Activated effector memory CD4-positive, alpha-beta T cell treated with Interleukin-2 at 50 U/mL for 16 hours (primary cell): ENCODE measurements around the gene KDM5A.
"Not testable (repeated sequence)": the region's sequence is repeated elsewhere in the genome, so short reads cannot be mapped to it uniquely, and the experiment has no call there.

ENCODE experiments used
- DNase-seq: peaks from one replicate; pipeline ENCODE4 v3.0.0-alpha.2; 2020

KDM5A gene

DNA sequence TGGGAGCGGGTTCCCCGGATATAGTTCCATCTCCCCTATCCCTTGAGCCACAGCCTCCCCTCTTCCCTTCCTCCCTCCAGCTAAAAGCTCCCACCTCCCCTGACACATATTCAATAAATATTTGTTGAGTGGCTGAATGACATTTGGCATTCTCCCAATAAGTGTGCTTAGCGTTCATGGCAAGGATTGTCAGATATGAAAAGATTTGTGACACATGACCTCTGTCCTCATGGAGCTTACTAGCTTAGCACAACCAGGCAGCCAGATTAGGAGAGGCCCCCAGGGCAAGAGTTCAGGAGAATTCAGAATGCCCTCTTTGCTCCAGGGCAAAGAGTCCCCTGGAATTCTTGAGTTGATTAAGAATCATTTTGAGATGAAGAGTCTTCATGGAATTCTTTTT, 152.7 kb downstream of the KDM5A start:
- DNase-seq: no peak

DNA sequence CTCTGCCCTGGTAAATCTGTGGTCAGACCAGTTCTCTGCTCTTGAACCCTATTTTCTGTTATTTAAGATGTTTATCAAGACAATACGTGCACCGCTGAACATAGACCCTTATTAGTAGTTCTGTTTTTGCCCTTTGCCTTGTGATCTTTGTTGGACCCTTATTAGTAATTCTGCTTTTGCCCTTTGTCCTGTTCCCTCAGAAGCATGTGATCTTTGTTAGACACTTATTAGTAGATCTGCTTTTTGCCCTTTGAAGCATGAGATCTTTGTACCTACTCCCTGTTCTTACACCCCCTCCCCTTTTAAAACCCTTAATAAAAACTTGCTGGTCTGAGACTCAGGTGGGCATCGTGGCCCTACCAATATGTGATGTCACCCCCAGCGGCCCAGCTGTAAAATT, 153.2 kb downstream of the KDM5A start:
- not testable (repeated sequence) for DNase-seq

DNA sequence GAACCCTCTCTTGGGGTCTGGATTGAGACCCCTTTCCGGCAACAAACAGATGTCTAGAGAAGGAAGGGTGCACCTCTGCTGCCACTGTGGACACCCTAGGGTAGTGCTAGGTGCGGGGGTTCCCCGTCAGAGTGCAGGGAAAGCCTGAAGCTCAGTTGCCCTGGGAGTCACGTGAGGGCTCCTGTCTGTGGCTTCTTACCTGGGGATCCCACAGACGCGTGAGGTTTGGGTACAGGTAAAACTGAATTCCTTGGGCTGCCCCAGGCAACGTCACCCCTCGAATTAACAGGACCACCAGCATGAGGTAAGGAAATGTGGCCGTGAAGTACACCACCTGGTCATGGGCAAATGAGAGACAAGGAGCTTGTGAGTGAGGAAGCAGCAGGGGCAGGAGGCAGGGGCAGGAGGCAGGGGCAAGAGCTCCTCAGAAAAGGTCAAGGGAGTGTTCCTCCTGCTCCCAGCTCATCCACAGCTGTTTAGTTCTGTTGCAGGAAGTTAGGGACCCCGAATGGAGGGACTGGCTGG, 154.2 kb downstream of the KDM5A start:
- no peak for DNase-seq

DNA sequence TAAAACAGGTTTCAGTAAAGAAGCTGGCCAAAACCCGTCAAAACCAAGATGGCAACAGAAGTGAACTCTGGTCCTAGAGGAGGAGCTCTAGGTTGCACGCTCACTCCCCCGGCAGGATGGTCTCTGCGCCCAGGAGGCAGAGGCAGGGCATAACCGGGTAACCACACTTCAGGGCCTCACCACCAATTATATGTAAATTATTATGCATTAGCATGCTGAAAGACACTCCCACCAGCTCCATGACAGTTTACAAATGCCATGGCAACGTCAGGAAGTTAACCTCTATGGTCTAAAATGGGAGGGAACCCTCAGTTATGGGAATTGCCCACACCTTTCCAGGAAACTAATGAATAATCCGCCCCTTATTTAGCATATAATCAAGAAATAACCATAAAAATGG, 155.1 kb downstream of the KDM5A start:
- no peak for DNase-seq

DNA sequence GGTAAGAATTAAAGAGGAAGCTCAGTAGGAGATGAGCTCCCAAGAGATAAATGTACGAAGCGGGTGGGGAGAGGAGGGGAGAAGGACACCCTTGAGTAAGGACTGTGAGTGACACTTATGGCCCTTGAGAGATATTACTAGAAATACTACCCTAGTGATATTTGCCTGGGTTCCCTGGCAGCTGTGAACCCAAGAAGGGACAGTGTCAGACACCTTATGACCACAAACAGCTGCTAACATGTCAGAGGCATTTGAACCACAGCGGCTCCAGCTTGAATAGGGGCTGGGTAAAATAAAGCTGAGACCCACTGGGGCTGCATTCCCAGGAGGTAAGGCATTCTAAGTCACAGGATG, 155.5 kb downstream of the KDM5A start:
- no peak for DNase-seq

DNA sequence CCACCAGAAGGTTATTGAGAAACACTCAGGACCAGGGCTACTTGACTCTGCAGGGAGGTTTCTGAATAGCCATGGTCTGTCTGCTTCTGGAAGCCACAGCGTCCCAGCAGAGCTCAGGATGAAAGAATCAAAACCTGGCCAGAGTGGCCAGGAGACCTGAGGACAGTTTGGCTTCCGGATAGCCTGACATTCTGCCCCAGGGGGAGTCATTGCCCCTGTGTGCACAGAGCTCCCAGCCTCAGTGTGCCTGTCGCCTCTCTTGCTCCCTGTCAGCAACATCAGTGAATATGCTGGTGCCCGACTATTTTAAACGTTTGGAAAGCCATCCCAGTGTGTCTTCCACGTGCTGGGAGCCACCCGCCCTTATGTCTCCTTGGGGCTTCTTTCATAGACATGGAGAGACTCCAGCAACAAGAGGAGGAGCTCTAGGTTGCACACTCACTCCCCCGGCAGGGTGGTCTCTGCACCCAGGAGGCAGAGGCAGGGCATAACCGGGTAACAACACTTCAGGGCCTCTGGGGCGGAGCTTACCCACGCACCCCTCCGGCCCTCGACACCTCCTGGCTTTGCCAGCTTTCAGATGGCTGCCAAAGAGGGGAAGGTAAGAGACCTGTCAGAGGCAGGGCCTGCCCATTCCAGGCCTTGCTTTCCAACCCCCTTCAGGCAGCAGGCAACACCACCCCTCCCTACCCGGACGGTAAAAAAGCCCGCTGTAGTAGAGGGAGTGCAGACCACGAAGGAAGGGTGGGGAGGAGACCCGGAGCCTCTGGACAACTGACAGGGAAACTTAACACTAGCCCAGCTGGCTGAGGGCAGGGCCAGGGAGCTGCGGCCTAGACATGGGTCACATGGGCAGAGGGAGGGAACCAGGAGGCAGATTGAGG, 156.1 kb downstream of the KDM5A start:
- no peak for DNase-seq

DNA sequence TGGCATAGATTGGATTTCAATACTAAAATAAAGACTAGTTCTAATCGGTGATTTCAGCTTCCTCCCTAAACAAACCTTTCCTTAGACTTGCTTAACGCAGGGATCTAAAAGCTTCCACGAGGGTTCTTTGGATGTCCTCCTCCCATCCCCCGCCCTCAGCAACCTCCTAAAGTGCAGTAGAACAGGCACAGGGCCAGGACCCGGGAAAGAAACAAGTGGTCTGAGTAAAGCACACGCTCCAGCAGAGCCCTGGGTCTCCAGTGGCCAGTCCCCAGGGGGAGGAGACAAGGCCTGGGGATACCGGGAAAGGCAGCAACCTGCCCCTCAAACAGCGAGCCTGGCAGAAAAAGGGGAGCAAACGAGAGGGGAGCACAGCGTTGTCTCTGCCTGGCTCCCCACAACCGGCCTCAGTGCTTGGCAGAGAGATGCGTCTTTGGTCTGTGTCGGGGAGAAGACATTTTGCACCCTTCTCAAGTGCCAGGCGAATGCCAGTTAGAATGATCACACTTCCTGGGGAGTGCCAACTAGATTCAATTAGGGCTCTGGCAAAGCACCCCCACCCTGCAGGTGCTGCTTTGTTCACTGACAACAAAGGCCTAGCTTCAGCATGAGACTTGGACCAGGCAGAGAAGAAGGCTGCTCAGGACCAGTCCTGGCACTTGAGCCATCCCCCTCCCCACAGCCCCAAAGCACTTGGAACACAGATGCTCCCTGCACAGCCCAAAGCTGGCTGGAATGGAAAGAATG, 158.0 kb downstream of the KDM5A start:
- DNase-seq: no peak
